ENCODE results near the gene KANK2. TPM values are rescaled to one million over a fixed set of nuclear protein-coding genes. Genes with fewer than 3 reads are reported as not detected.
"Not testable (repeated sequence)": the region's sequence is repeated elsewhere in the genome, so short reads cannot be mapped to it uniquely, and the experiment has no call there.

The KANK2 gene
- total RNA-seq, 1 donor from 2014 or later = 0.64 TPM

GRCh38 chr19:11142528-11143171 lies 54.7 kb downstream of the KANK2 start:
- intact Hi-C loops (cut with micrococcal nuclease) = no loop called here

DNA sequence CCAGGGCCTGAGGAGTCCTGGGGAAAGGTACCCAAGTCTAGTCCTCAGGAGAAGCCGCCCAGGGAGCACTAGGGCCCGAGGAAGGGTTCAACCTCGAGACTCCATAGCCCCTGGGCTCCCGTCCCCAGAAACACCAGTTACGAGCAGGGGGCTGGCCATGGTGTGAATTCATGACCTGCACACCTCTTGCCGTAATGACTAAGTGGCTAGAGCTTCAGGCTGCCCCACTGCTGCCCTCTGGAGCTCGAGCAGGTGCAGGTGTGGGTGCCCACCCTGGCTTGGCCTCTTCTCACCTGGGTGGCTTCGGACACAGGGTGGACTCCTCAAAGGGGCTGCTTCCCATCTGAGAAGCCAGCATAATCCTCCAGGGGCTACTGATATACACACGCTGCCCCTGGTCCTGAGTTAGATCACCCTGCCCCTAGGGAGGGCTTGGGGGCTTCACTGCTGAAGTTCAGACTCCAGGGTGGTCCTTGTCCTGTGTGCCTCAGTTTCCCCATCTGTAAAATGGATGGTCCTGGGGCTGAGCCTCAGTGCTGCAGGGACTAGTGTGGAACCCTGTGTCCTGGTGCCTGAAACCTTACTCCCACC lies 55.3 kb downstream of the KANK2 start:
- intact Hi-C loops (cut with micrococcal nuclease) = no loop called here

DNA sequence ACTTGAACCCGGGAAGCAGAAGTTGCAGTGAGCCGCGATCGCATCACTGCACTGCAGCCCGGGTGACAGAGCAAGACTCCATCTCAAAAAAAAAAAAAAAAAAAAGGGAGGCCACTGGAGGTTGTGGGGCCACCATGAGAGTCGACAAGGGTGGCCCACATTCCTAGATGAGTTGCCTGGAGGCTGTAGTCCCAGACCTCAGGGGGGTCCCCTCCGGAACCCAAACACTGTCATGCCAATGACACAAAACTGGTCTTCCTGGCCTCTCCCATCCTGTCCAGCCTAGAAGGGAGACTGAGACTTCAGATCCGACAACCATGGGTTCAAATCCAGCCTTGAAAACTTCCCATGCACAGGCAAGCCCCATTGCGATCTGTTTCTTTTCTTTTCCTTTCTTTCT lies 56.4 kb downstream of the KANK2 start:
- intact Hi-C loops (cut with micrococcal nuclease) = no loop called here

- intact Hi-C loops (cut with micrococcal nuclease) = not testable (repeated sequence)
These were observed 57.3 kb downstream of the KANK2 start for GRCh38 chr19:11140023-11140538.

GRCh38 chr19:11138601-11139300 lies 58.6 kb downstream of the KANK2 start:
- intact Hi-C loops (cut with micrococcal nuclease) = loop anchor here (2.0 to 5.0 kb wide), 3 partner anchors 41 to 449 kb away; no protein-coding TSS in a partner anchor

DNA sequence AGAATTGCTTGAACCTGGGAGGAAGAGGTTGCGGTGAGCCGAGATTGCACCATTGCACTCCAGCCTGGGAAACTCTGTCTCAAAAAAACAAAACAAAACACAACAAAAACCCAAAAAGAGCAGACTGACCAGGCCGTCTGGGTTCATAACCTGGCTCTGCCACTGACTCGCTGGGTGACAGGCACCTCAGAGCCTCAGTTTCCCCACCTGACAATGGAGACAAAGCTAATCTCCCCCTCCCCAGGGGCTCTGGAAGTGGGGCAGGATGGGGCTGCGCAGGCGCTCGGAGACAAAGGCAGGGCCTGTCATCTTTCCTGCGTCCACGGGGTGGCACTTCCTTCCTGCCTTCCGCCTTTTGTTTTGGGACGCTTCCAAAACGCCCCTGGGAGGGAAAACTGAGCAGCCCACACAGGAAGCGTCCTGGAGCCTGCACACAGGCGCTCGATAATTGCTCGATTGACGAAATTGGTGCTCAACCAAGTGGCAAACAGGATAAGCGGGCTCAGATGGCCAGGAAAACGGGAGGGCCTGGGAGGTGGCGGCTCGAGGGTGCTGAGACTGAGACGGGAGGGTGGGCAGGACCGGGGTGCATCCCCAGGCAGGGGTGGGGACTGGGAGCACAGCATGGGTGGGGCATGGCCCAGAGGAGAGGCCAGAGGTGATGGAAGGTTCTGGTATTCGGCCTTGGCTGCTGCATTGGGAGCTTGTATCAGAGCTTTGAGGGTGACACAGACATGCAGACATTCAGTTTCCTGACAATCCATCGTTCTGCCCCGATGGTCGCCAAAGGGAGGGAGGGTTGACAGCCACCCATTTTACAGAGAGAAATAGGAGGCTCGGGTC lies 59.6 kb downstream of the KANK2 start:
- intact Hi-C loops (cut with micrococcal nuclease) = loop anchor here (2.0 to 5.0 kb wide), 3 partner anchors 40 to 450 kb away; no protein-coding TSS in a partner anchor

DNA sequence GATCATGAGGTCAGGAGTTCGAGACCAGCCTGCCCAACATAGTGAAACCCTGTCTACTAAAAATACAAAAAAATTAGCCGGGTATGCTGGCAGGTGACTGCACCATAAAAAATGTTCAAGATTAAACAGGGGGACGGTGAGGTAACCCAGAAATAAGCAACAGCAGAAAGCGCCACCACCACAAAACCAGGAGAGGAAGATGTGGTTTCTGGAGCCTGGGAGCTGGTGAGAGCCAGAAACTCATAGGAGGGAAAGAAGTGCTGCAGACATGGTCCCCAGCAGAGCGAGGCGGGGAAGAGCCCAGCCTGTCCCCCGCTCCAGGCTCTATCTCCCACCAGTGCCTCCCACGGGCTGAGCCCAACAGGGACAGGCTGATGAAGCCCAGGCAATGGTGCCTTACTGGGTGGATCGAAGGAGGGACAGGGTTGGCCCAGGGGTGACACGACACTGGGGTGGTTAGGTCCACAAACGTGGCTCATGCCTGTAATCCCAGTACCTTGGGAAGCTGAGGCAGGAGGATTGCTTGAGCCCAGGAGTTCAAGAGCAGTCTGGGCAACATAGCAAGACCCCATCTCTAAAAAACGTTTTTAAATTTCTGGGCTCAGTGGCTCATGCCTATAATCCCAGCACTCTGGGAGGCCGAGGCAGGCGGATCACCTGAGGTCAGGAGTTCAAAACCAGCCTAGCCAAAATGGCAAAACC lies 60.8 kb downstream of the KANK2 start:
- intact Hi-C loops (cut with micrococcal nuclease) = loop anchor here (5.0 kb wide), 2 partner anchors 39 to 451 kb away; no protein-coding TSS in a partner anchor

DNA sequence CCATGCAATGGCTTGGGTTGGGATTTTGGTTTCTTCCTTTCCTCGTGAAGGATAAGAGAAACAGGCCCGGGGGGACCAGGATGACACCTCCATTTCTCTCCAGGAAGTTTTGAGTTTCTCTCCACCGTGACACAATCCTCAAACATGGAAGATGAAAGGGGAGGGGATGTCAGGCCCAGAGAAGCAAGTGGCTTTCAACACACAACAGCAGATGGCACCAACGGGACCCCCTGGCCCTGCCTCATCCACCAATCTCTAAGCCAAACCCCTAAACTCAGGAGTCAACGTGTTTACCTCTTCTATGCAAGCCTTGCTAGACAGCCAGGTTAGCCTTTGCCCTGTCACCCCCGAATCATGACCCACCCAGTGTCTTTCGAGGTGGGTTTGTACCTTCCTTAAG lies 65.9 kb downstream of the KANK2 start:
- intact Hi-C loops (cut with micrococcal nuclease) = loop anchor here (1.0 kb wide), 1 partner anchor 95 kb away; no protein-coding TSS in a partner anchor

GRCh38 chr19:11130824-11131455 lies 66.4 kb downstream of the KANK2 start:
- intact Hi-C loops (cut with micrococcal nuclease) = loop anchor here (1.0 kb wide), 1 partner anchor 95 kb away; no protein-coding TSS in a partner anchor

- intact Hi-C loops (cut with micrococcal nuclease) = loop anchor here (2.0 kb wide), 1 partner anchor 355 kb away; no protein-coding TSS in a partner anchor
These were observed 69.4 kb downstream of the KANK2 start for GRCh38 chr19:11127905-11128304.

- intact Hi-C loops (cut with micrococcal nuclease) = loop anchor here (1.0 to 2.0 kb wide), 2 partner anchors 90 to 357 kb away; no protein-coding TSS in a partner anchor
These were observed 71.2 kb downstream of the KANK2 start for GRCh38 chr19:11125994-11126685.

DNA sequence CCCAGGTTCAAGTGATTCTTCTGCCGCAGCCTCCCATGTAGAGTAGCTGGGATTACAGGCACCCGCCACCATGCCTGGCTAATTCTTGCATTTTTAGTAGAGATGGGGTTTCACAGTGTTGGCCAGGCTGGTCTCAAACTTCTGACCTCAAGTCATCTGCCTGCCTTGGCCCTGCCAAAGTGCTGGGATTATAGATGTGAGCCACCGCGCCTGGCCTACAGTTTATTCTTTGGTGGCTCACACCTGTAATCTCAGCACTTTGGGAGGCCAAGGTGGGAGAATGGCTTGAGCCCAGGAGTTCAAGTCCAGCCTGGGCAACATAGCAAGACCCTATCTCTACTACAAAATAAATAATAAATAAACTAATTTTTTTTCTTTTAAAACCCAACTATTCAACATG lies 73.2 kb downstream of the KANK2 start:
- intact Hi-C loops (cut with micrococcal nuclease) = not testable (repeated sequence)

DNA sequence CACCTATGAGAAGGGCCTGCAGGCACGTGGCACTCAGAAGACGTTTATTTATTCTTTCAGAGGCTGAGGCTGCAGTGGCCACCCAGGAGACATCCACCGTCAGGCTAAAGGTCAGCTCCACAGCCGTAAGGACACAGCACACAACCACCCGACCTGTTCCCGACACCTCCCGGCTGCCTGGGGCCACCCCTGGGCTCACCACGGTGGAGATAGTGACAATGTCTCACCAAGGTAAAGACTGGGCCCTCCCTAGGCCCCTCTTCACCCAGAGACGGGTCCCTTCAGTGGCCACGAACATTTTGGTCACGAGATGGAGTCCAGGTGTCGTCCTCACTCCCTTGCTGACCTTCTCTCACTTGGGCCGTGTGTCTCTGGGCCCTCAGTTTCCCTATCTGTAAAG lies 74.2 kb downstream of the KANK2 start:
- intact Hi-C loops (cut with micrococcal nuclease) = no loop called here

DNA sequence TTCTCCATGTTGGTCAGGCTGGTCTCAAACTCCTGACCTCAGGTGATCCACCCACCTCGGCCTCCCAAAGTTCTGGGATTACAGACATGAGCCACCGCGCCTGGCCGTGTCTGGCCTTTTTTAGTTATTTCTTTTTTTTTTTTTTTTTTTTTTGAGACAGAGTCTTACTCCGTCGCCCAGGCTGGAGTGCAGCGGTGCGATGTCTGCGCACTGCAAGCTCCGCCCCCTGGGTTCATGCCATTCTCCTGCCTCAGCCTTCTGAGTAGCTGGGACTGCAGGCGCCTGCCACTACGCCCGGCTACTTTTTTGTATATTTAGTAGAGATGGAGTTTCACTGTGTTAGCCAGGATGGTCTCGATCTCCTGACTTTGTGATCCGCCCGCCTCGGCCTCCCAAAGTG lies 75.4 kb downstream of the KANK2 start:
- intact Hi-C loops (cut with micrococcal nuclease) = not testable (repeated sequence)

DNA sequence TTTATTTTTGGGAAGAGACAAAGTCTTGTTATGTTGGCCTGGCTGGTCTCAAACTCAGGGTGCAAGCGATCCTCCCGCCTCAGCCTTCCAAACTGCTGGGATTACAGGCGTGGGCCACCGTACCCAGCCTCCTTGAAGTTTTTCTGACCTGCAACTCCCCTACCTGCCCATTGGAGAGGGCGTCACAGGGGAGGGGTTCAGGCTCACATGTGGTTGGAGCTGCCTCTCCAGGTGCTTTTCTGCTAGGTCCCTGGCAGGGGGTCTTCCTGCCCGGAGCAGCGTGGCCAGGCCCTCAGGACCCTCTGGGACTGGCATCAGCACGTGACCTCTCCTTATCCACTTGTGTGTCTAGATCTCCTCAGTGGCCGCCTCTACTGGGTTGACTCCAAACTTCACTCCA lies 80.8 kb downstream of the KANK2 start:
- intact Hi-C loops (cut with micrococcal nuclease) = no loop called here

- intact Hi-C loops (cut with micrococcal nuclease) = no loop called here
These were observed 81.4 kb downstream of the KANK2 start for GRCh38 chr19:11115895-11116446.

DNA sequence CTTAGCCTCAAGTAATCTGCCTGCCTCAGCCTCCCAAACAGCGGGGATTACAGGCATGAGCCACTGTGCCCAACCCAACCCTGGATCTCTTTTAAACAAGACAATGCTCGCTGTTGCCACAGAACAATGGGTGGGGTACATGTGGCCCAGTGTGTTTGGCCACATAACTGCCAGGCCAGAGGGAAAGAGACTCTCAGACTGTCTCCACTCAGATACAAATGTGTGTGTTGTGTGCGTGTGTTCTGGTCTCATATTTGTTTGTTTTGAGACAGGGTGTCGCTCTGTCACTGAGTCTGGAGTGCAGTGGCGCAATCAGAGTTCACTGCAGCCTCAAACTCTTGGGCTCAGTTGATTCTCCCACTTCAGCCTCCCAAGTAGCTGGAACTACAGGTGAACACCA lies 82.3 kb downstream of the KANK2 start:
- intact Hi-C loops (cut with micrococcal nuclease) = no loop called here

Data from T-helper 1 cell treated with Interleukin-12 subunit alpha and Interleukin-12 subunit beta and Interleukin-4 antibody, amounts not matched to agents 30 ng/mL and 1 ng/mL, for 36 hours (primary cell).